IPS DF 6.9 (cell line): Measurements from ENCODE around the gene PADI1.
"Not testable (repeated sequence)": the region's sequence is repeated elsewhere in the genome, so short reads cannot be mapped to it uniquely, and the experiment has no call there.

Source experiments
- DNase-seq: peaks from one replicate; pipeline ENCODE4 v3.0.0-alpha.2; 2013; ENCODE audit warnings: low read depth, low spot score
- H3K27ac ChIP-seq: one replicate; pipeline ENCODE4 v1.5.1; 2013; ENCODE audit warnings: low read length, control low read depth
- H3K27me3 ChIP-seq: 2 replicates; pipeline ENCODE4 v1.6.1; 2013; ENCODE audit warnings: mild to moderate bottlenecking, low read length; ENCODE audit not compliant: control insufficient read depth, insufficient read depth
- H3K36me3 ChIP-seq: 2 replicates; pipeline ENCODE4 v1.6.1; 2013; ENCODE audit warnings: low read length; ENCODE audit not compliant: control insufficient read depth, insufficient read depth
- H3K4me1 ChIP-seq: 2 replicates; pipeline ENCODE4 v1.6.1; 2013; ENCODE audit warnings: low read length; ENCODE audit not compliant: control insufficient read depth, insufficient read depth
- H3K4me3 ChIP-seq: 2 replicates; pipeline ENCODE4 v1.5.1; 2013; ENCODE audit warnings: mild to moderate bottlenecking, low read length
- H3K9me3 ChIP-seq: 2 replicates; pipeline ENCODE4 v1.6.1; 2013; ENCODE audit warnings: low read length, inconsistent platforms; ENCODE audit not compliant: control insufficient read depth, insufficient read depth
- WGBS: extraction: QIAGEN DNeasy Blood & Tissue Kit; methylation state at CpG from one replicate; pipeline ENCODE4 v1.1.7; 2013; ENCODE audit warnings: mixed read lengths, missing lambda C conversion rate; ENCODE audit not compliant: insufficient read length, insufficient coverage; 5-methylcytosine and 5-hydroxymethylcytosine counted together

Gene PADI1

GRCh38 chr1:17234405-17234804, 29.5 kb downstream of the PADI1 start:
- Histone ChIP-seq H3K36me3 (no peaks in the 10 kb centered on the region), H3K4me3 (no peak overlapping the region), H3K4me1 (0 out of 2 replicates have a peak, but pooled peaks cover 2% of the 10 kb centered on the region), H3K9me3 (no peaks in the 10 kb centered on the region), H3K27ac (no peak overlapping the region), H3K27me3 (no peaks in the 10 kb centered on the region)
- WGBS: no CpG with 5 or more reads among the region's 1 CpG
- no peak for DNase-seq

DNA sequence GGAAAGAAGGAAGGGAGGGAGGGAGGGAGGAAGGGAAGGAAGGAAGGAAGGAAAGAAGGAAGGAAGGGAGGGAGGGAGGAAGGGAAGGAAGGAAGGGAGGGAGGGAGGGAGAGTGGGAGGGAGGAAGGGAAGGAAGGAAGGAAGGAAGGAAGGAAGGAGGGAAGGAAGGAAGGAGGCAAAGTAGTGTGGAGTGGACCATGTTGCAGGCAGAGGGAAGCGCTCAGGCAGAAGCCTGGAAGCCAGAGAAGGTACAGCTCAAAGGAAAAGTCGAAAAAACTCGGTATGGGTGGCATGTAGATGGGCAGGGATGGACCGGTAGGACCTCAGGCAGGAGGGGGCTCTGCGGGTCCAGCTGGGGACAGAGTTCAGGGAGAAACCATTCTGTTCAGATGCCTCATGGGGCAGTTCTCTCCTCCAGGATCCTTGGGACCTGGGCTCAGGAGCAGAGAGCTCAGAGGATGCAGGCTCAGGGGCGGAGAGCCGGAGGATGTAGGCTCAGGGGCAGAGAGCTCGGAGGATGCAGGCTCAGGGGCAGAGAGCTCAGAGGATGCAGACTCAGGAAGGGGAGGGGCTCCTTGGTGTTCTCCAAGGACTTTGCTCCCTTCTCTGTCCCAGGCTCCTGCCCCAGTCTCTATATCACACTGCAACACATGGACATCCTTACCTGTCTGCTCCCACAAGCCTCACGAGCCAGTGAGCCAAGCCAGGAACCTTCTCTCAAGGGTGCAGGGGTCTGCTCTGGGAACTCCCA, 30.4 kb downstream of the PADI1 start:
- Histone ChIP-seq H3K27me3 (no peaks in the 10 kb centered on the region), H3K36me3 (no peaks in the 10 kb centered on the region)
- WGBS: no CpG with 5 or more reads among the region's 9 CpGs

DNA sequence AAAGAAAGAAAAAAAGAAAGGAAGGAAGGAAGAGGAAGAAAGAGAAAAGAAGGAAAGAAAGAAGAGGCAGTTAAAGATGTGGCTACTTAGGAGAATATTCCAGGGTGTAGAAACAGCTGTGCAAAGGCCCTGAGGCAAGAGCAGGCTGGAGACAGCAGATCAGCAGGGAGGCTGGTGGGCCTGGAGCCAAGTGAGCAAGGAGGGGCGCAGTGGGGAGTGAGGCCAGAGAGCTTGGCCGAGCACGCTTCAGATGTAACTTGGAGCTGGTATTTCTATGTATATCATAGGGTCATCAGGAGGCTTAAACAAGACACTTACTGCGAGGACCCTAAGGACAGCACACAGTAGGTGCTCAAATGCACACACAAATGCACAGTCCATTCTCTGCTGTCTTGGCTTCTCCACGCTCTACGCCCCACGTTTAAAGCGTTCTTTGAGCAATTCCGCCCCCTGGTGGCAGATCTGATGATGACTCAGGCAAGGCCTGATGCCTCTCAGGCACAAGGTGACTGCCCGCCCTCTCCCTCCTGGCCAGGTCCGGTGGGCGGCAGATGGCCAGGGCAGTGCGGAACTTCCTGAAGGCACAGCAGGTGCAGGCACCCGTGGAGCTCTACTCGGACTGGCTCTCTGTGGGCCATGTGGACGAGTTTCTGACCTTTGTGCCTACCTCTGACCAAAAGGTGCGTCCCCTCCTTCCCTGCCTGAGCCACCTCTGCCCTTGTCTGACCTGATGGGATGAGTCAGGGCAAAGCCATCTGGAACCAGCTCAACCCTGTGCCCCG, 32.0 kb downstream of the PADI1 start:
- no CpG with 5 or more reads among the region's 18 CpGs for WGBS
- DNase-seq: peak; percentile 89
- no peaks in the 10 kb centered on the region for H3K36me3 ChIP-seq
- no peaks in the 10 kb centered on the region for H3K27me3 ChIP-seq
- no peak overlapping the region for H3K4me3 ChIP-seq
- no peak overlapping the region for H3K27ac ChIP-seq
- 0 out of 2 replicates have a peak, but pooled peaks cover 4% of the 10 kb centered on the region for H3K4me1 ChIP-seq
- H3K9me3 ChIP-seq: no peaks in the 10 kb centered on the region

More for the DNA sequence above, 30.4 kb downstream of the PADI1 start:
- Histone ChIP-seq H3K4me3 (no peak overlapping the region), H3K4me1 (0 out of 2 replicates have a peak, but pooled peaks cover 2% of the 10 kb centered on the region), H3K27ac (no peak overlapping the region), H3K9me3 (no peaks in the 10 kb centered on the region)
- DNase-seq: no peak

- Histone ChIP-seq H3K9me3 (no peaks in the 10 kb centered on the region), H3K36me3 (no peaks in the 10 kb centered on the region), H3K4me1 (0 out of 2 replicates have a peak, but pooled peaks cover 4% of the 10 kb centered on the region), H3K4me3 (no peak overlapping the region), H3K27ac (no peak overlapping the region), H3K27me3 (no peaks in the 10 kb centered on the region)
- no CpG with 5 or more reads among the region's 4 CpGs for WGBS
- DNase-seq: no peak
Measured at GRCh38 chr1:17237561-17237903, 32.6 kb downstream of the PADI1 start.

DNA sequence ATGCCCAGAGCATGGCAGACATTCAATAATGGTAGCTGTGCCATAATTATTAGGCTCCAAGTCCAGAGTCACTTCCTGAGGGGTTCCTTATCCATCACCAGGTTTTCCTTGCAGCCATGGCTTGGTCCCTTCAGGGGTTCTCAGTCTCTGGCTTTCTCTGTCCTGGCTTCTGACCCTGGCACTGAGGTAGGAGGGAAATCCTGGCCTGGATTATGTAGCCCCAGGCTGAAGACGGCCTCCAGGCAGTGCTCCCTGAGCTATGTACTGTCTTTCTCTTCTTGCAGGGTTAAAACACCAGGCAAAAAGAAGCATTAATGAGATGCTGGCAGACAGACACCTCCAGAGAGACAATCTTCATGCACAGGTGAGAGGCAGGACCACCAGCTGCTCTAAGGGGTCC, 34.5 kb downstream of the PADI1 start:
- H3K27ac ChIP-seq: no peak overlapping the region
- H3K4me3 ChIP-seq: no peak overlapping the region
- no peaks in the 10 kb centered on the region for H3K36me3 ChIP-seq
- H3K9me3 ChIP-seq: no peaks in the 10 kb centered on the region
- H3K27me3 ChIP-seq: no peaks in the 10 kb centered on the region
- no CpG with 5 or more reads among the region's 1 CpG for WGBS
- H3K4me1 ChIP-seq: 0 out of 2 replicates have a peak, but pooled peaks cover 4% of the 10 kb centered on the region
- DNase-seq: peak; percentile 87

DNA sequence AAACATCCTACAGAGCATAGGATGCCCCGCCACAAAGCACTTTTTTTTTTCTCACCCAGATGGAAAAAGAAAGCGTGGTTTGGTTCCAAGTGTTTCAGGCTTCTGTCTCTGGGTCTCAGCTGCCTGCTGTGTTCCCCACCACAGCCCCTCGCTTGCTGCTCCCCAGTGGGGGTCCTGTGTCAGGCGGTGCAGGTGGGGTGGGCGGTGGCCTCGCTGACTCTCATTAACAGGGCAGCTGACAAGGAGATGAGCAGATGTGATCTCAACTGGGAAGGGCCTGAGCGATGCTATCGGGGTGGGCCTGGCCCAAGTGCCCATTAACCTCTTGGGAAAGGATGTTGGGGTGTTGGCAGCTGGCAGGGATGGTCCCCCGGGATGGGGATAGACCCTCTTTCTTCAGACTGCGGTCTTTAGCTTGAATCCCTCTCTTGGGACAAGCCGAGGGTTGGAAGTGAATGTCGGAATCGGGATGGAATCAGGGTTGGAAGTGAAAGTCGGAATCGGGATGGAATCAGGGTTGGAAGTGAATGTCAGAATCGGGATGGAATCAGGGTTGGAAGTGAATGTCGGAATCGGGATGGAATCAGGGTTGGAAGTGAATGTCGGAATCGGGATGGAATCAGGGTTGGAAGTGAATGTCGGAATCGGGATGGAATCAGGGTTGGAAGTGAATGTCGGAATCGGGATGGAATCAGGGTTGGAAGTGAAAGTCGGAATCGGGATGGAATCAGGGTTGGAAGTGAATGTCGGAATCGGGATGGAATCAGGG, 36.3 kb downstream of the PADI1 start:
- not testable (repeated sequence) for H3K4me3 ChIP-seq, H3K4me1 ChIP-seq, H3K9me3 ChIP-seq, H3K36me3 ChIP-seq, H3K27me3 ChIP-seq, DNase-seq, H3K27ac ChIP-seq
- 100% methylated on average over 5 of the region's 28 CpGs for WGBS

DNA sequence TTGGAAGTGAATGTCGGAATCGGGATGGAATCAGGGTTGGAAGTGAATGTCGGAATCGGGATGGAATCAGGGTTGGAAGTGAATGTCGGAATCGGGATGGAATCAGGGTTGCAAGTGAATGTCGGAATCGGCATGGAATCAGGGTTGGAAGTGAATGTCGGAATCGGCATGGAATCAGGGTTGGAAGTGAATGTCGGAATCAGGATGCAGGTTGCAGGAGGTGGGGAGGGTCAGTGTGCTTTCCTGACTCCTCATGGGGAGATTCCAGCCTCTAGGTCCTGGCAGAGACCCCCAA, 36.8 kb downstream of the PADI1 start:
- DNase-seq, H3K9me3 ChIP-seq, H3K27ac ChIP-seq, H3K4me3 ChIP-seq, H3K36me3 ChIP-seq, H3K27me3 ChIP-seq, H3K4me1 ChIP-seq: not testable (repeated sequence)
- no CpG with 5 or more reads among the region's 11 CpGs for WGBS

DNA sequence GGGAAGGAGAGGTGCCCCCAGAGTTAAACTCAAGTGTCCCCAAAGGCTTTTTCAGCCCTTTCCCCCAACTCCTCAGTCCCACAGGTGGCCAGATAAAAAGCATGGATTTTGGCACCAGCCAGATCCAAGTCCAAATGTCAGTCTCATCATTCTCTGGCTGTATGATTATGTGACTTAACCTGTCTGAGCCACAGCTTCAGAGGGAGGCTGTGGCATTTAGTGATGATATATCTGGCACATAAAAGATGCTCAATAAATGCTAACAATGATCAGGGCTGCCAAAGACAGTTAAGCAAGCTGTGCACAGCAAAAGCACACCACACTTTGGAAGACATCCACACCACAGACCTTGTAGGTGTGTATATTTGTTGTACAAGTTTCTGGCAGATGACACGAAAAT, 38.3 kb downstream of the PADI1 start:
- H3K36me3 ChIP-seq: no peaks in the 10 kb centered on the region
- H3K4me3 ChIP-seq: no peak overlapping the region
- H3K9me3 ChIP-seq: no peaks in the 10 kb centered on the region
- no peaks in the 10 kb centered on the region for H3K27me3 ChIP-seq
- no peak for DNase-seq
- 0 out of 2 replicates have a peak, but pooled peaks cover 3% of the 10 kb centered on the region for H3K4me1 ChIP-seq
- no CpG with 5 or more reads among the region's 1 CpG for WGBS
- no peak overlapping the region for H3K27ac ChIP-seq

GRCh38 chr1:17244821-17245740, 40.2 kb downstream of the PADI1 start:
- Histone ChIP-seq H3K9me3 (no peaks in the 10 kb centered on the region), H3K27me3 (no peaks in the 10 kb centered on the region), H3K4me1 (0 out of 2 replicates have a peak, but pooled peaks cover 4% of the 10 kb centered on the region), H3K4me3 (no peak overlapping the region), H3K27ac (no peak overlapping the region), H3K36me3 (no peaks in the 10 kb centered on the region)
- no CpG with 5 or more reads among the region's 14 CpGs for WGBS
- DNase-seq: no peak
